Pancreas (tissue), 10 donors: ENCODE measurements around the gene TGFBR2. TPM values are rescaled to one million over a fixed set of nuclear protein-coding genes. Genes with fewer than 3 reads are reported as not detected.

ENCODE experiments used
- ATAC-seq, 4 donors: fragments of 200-7000 bp; cut with Tn5 transposase; one replicate each; pipeline versions ENCODE4 v1.8.0 to v1.9.1; 2020; ENCODE audit warnings: mild to moderate bottlenecking in 4 of 4, moderate library complexity in 4 of 4
- DNase-seq, 6 donors: peaks; one replicate each; pipeline ENCODE4 v3.0.0-alpha.2; 2020
- FAIRE-seq: peaks from 2 replicates; lab custom pipeline; 2012; peaks lifted over from hg19 to GRCh38; lab: Jason Lieb, UNC
- H3K27ac ChIP-seq, 4 donors: fragments of 200-600 bp; sonication (generic); 1 replicate in 3 of 4; 2 replicates in 1 of 4; pipeline versions ENCODE4 v1.5.0 to v1.8.0; 2020
- H3K27me3 ChIP-seq, 4 donors: fragments of 200-600 bp; one replicate each; pipeline ENCODE4 v1.8.0; 2021
- H3K36me3 ChIP-seq, 3 donors: fragments of 200-600 bp; sonication (generic) in 1 of 3; one replicate each; pipeline versions ENCODE4 v1.5.0 to v1.8.0; 2020 to 2021
- H3K4me1 ChIP-seq, 3 donors: fragments of 200-600 bp; one replicate each; pipeline ENCODE4 v1.8.0; 2021
- H3K4me3 ChIP-seq, 4 donors: fragments of 200-600 bp; sonication (generic) in 2 of 4; one replicate each; pipeline versions ENCODE4 v1.5.0 to v1.8.0; 2020 to 2021
- H3K9me3 ChIP-seq, 4 donors: fragments of 200-600 bp; one replicate each; pipeline ENCODE4 v1.8.0; 2021
- WGBS, 2 donors: extraction: QIAGEN DNeasy Blood & Tissue Kit; methylation state at CpG; one replicate each; pipeline ENCODE4 v1.1.7; 2013; 5-methylcytosine and 5-hydroxymethylcytosine counted together
- intact Hi-C, 3 donors: fragments of 100-400 bp; cut with DNase I; formaldehyde crosslinking; loops; one replicate each; pipeline versions ENCODE4 v1.11.1 to v1.14.2; 2022
- polyA plus RNA-seq, 2 donors: library from polyadenylated mRNA; stranded (reverse); fragments of 200-250 nt; gene quantifications; one replicate each; pipeline ENCODE4 v1.2.3, GENCODE V29; 2013
- total RNA-seq, 6 donors: library from RNA; stranded (reverse); fragmentation: NEBNext Ultra II Directional in 4 of 6; extraction: Animal tissue kit (Norgen Biotek cat#: 25700) in 4 of 6; gene quantifications; one replicate each; pipeline versions ENCODE4 v1.2.1 to v1.2.4, GENCODE V29; 2021 to 2023
- TF ChIP-seq, protein P1 (sequence below), 4 donors: fragments of 200-600 bp; sonication (generic) in 3 of 4; IDR thresholded peaks; one replicate each; pipeline versions ENCODE4 v1.5.0 to v1.8.0; 2021; ENCODE audit warnings: antibody characterized with exemption in 4 of 4
- donor health status: healthy with polysubstance abuse.
- donor health status: DM: no; HTN: no; CAD: no; lungs with moderate emphysema.
- donor health status: DM: no; HTN: no; CAD: no.
- donor health status: control.
- donor health status: control.
- donor health status: Bipolar disorder and iron deficiency.
- donor health status: DM: yes; HTN: yes; CAD: no.
- donor health status: DM: no; HTN: no; CAD: no.
- donor health status: DM: no; HTN: no; CAD: no.
- donor health status: DM: yes; HTN: yes; CAD: no.

Gene TGFBR2
- total and polyA plus RNA-seq, 8 donors: 9.0 to 60.8 (median 31.1) TPM

DNA sequence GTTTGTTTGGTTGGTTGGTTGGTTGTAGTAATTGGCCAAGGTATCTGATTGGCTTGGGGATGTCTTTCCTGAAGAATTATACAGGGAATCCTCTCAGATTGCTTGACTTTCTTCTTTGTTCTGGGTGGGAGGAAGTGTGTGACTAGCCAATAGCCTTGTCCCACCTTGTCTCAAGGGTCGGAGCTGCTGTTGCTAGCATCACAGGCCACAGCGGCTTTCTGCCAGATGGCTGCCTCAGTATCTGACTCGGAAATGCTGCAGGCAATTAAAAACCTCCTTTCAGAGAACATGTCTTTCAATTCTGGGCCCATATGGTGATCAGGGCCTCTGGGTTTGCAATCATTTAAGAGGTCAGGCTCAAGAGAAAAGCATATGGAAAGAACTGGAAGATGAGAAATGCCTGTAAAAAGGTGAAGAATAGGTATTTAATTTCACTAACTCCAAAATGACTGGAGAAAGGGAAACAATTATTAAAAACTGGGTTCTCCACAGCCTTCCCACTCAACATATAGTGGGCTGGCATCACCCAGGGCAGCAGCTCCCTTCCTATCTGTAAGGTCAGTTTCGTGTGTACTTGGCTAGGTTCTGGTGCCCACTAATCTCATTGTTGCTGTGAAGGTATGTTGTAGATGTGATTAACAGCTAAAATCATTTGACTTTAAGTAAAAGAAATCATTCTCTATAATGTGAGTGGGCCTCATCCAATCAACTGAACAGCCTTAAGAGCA, 32.4 kb downstream of the TGFBR2 start:
- TF ChIP-seq, protein P1, sequence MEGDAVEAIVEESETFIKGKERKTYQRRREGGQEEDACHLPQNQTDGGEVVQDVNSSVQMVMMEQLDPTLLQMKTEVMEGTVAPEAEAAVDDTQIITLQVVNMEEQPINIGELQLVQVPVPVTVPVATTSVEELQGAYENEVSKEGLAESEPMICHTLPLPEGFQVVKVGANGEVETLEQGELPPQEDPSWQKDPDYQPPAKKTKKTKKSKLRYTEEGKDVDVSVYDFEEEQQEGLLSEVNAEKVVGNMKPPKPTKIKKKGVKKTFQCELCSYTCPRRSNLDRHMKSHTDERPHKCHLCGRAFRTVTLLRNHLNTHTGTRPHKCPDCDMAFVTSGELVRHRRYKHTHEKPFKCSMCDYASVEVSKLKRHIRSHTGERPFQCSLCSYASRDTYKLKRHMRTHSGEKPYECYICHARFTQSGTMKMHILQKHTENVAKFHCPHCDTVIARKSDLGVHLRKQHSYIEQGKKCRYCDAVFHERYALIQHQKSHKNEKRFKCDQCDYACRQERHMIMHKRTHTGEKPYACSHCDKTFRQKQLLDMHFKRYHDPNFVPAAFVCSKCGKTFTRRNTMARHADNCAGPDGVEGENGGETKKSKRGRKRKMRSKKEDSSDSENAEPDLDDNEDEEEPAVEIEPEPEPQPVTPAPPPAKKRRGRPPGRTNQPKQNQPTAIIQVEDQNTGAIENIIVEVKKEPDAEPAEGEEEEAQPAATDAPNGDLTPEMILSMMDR (IDR thresholded peaks at IDR 0.05): no peak
- DNase-seq (no peak), FAIRE-seq (no peak), ATAC-seq (no peak)
- H3K27ac ChIP-seq: no peak overlapping the region
- H3K4me1 ChIP-seq: peaks cover 0 to 41% (median 0%) of the 10 kb centered on the region in 3 donors
- H3K9me3 ChIP-seq: no peaks in the 10 kb centered on the region
- intact Hi-C loops: no loop called here
- no peaks in the 10 kb centered on the region for H3K36me3 ChIP-seq
- 74 to 81% methylated on average over 4 of the region's 4 CpGs for WGBS, 2 donors
- no peaks in the 10 kb centered on the region for H3K27me3 ChIP-seq
- H3K4me3 ChIP-seq: no peak overlapping the region

DNA sequence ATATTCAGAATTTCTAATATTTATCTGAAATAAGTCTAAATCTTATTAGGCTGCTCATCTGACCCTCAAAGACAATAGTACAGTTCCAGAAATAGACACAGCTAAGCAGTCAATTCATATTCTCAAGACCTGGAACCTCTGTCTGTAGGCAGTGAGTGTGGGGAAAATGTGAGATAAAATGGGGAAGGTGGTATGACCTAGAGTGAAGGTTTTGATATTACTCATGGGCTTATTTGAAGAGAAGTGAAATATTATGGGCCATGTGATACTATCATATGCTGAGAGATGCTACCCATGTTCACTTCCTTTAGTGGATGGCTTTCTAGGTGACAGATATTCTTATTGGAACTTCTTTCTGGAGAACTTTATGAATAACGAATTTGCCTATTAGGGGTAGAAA, 33.5 kb downstream of the TGFBR2 start:
- H3K27ac ChIP-seq: no peak overlapping the region
- H3K27me3 ChIP-seq: no peaks in the 10 kb centered on the region
- H3K4me1 ChIP-seq: peaks cover 0 to 42% (median 0%) of the 10 kb centered on the region in 3 donors
- no peaks in the 10 kb centered on the region for H3K9me3 ChIP-seq
- H3K4me3 ChIP-seq: no peak overlapping the region
- DNase-seq (no peak), FAIRE-seq (no peak), ATAC-seq (peak in 1 of 4 donors; percentile 13)
- intact Hi-C loops: no loop called here
- 80 to 100% methylated on average over 1 of the region's 1 CpG for WGBS, 2 donors
- no peaks in the 10 kb centered on the region for H3K36me3 ChIP-seq
- TF ChIP-seq, protein P1 (IDR thresholded peaks at IDR 0.05): no peak

DNA sequence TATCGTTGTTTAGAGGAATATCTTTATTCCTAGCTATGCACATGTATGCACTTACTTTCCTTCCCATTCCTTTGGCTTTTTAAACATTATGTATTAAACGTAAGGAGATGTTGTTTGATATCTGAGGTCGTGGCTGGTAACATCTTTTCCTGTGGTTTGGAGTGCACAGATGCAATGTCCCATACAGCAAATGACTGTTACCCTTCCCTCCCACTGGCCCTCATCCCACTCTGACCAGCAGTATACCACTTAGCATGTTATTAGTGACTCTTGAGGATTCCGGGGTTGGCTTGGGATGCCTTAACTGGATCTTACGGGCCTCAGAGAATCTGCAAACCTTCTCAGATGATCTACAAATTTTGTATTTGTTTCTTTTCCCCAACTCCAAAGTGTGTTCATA, 34.5 kb downstream of the TGFBR2 start:
- Histone ChIP-seq H3K9me3 (no peaks in the 10 kb centered on the region), H3K4me1 (peaks cover 0 to 41% (median 0%) of the 10 kb centered on the region in 3 donors), H3K36me3 (peaks cover 0 to 8% (median 0%) of the 10 kb centered on the region in 3 donors), H3K27me3 (no peaks in the 10 kb centered on the region), H3K4me3 (no peak overlapping the region), H3K27ac (no peak overlapping the region)
- TF ChIP-seq, protein P1 (IDR thresholded peaks at IDR 0.05): no peak
- ATAC-seq (no peak), FAIRE-seq (no peak), DNase-seq (no peak)
- intact Hi-C loops: no loop called here
- WGBS, 2 donors: 84 to 91% methylated on average over 5 of the region's 5 CpGs

DNA sequence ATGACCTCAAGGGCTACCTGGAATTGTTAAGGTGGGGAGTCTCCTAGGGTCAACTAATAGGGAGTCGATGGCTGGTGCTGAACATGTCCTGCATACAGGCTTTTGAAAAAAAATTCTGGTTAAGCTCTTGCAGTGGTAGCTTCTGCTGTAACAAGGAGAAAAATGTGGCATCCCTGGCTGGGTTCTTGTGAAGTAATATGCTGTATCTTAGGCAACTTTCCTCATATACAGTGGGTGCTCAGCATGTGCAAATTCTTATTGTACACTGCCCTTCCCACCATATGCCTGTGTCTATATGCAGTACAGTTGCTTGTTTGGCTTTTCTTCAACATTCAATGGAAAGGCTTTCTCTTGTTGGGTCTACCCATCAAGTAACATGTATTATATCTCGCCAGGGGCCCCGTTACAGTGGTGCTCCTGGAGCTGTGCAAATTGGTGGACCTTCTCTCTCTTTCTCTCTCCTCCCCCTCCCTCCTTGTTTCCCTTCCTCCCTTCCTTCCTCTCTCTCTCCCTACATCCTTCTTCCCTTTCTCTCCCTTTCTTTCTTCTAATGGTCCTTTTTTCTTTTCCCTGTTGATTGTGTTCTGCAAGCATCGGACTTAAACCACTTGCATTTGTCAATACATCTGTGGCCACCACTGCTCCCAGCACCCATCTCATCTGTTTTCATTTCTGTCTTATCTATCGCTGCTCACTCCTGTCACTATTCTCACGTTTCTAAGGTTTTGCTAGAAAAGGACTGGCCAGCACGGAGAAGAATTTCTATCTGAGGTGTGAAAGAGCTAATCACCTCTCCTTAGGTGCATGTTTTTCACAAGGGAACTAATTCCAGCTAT, 35.2 kb downstream of the TGFBR2 start:
- intact Hi-C loops: no loop called here
- Histone ChIP-seq H3K4me1 (peaks cover 0 to 41% (median 0%) of the 10 kb centered on the region in 3 donors), H3K36me3 (peaks cover 0 to 15% (median 0%) of the 10 kb centered on the region in 3 donors)

More for the DNA sequence above, 35.2 kb downstream of the TGFBR2 start:
- WGBS, 2 donors: 57 to 68% methylated on average over 7 of the region's 7 CpGs
- no peak for DNase-seq
- no peaks in the 10 kb centered on the region for H3K27me3 ChIP-seq
- H3K27ac ChIP-seq: no peak overlapping the region
- no peaks in the 10 kb centered on the region for H3K9me3 ChIP-seq
- no peak for FAIRE-seq
- TF ChIP-seq, protein P1 (IDR thresholded peaks at IDR 0.05): no peak
- ATAC-seq: no peak
- no peak overlapping the region for H3K4me3 ChIP-seq
